Testis (tissue), 2 donors: ENCODE measurements around the gene TMEM92.
"Not testable (repeated sequence)": the region's sequence is repeated elsewhere in the genome, so short reads cannot be mapped to it uniquely, and the experiment has no call there.

ENCODE experiments used
- POLR2A ChIP-seq: fragments of 450-650 bp; IDR thresholded peaks from one replicate; pipeline ENCODE4 v1.6.1; 2017; ENCODE audit warnings: antibody characterized with exemption, mild to moderate bottlenecking, moderate library complexity
- TF ChIP-seq, protein P1 (sequence below), 3 experiments: fragments of 450-650 bp in 2 of 3; fragments of 200-600 bp in 1 of 3; sonication (generic) in 1 of 3; IDR thresholded peaks; one replicate each; pipeline ENCODE4 v1.5.1; 2016 to 2019; ENCODE audit warnings: antibody characterized with exemption in 3 of 3, mild to moderate bottlenecking in 2 of 3, moderate library complexity in 1 of 3

DNA sequence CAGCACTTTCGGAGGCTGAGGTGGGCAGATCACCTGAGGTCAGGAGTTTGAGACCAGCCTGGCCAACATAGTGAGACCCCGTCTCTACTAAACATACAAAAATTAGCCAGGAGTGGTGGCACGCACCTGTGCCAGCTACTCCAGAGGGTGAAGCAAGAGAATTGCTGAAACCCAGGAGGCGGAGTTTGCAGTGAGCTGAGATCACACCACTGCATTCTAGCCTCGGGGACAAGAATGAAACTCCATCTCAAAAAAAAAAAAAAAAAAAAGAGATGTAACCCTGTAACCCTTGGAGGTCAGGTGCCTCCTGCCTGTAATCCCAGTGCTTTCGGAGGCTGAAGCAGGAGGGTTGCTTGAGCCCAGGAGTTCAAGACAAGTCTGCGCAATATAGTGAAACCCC is 13.0 kb downstream of the TMEM92 start:
- TF ChIP-seq, protein P1, sequence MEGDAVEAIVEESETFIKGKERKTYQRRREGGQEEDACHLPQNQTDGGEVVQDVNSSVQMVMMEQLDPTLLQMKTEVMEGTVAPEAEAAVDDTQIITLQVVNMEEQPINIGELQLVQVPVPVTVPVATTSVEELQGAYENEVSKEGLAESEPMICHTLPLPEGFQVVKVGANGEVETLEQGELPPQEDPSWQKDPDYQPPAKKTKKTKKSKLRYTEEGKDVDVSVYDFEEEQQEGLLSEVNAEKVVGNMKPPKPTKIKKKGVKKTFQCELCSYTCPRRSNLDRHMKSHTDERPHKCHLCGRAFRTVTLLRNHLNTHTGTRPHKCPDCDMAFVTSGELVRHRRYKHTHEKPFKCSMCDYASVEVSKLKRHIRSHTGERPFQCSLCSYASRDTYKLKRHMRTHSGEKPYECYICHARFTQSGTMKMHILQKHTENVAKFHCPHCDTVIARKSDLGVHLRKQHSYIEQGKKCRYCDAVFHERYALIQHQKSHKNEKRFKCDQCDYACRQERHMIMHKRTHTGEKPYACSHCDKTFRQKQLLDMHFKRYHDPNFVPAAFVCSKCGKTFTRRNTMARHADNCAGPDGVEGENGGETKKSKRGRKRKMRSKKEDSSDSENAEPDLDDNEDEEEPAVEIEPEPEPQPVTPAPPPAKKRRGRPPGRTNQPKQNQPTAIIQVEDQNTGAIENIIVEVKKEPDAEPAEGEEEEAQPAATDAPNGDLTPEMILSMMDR (IDR thresholded peaks at IDR 0.05) = not testable (repeated sequence)
- not testable (repeated sequence) for TF ChIP-seq POLR2A
